HL-60 (cell line): ENCODE results near the gene OPRD1.

ENCODE experiments used
- POLR2AphosphoS5 ChIP-seq: IDR thresholded peaks from 2 replicates; pipeline ENCODE4 v1.6.1; 2012; ENCODE audit warnings: low read depth
- TF ChIP-seq, protein P1 (sequence below): IDR thresholded peaks from 2 replicates; pipeline ENCODE4 v1.6.1; 2012; ENCODE audit warnings: low read depth; ENCODE audit not compliant: insufficient replicate concordance
- TF ChIP-seq, protein P2 (sequence below): IDR thresholded peaks from one replicate; pipeline ENCODE4 v1.5.1; 2011; ENCODE audit warnings: low read length, control low read depth, inconsistent platforms; ENCODE audit not compliant: insufficient read depth

DNA sequence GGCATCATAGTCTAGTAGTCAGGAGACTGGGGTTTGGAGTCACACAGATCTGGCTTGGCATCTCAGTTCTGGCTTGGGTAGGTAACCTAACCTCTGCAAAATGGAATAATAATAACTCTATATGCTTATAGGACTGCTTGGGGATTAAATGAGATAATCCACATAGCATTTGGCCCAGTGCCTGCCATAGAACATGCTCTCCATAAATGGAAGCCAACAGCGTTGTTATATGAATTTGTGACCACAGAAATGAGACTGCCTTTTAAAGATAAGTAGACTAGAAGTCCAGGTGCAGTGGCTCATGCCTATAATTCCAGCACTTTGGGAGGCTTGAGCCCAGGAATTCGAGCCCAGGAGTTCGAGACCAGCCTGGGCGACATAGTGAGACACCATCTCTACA, 4.0 kb upstream of the OPRD1 start:
- no peak for TF ChIP-seq POLR2AphosphoS5
- TF ChIP-seq, protein P1, sequence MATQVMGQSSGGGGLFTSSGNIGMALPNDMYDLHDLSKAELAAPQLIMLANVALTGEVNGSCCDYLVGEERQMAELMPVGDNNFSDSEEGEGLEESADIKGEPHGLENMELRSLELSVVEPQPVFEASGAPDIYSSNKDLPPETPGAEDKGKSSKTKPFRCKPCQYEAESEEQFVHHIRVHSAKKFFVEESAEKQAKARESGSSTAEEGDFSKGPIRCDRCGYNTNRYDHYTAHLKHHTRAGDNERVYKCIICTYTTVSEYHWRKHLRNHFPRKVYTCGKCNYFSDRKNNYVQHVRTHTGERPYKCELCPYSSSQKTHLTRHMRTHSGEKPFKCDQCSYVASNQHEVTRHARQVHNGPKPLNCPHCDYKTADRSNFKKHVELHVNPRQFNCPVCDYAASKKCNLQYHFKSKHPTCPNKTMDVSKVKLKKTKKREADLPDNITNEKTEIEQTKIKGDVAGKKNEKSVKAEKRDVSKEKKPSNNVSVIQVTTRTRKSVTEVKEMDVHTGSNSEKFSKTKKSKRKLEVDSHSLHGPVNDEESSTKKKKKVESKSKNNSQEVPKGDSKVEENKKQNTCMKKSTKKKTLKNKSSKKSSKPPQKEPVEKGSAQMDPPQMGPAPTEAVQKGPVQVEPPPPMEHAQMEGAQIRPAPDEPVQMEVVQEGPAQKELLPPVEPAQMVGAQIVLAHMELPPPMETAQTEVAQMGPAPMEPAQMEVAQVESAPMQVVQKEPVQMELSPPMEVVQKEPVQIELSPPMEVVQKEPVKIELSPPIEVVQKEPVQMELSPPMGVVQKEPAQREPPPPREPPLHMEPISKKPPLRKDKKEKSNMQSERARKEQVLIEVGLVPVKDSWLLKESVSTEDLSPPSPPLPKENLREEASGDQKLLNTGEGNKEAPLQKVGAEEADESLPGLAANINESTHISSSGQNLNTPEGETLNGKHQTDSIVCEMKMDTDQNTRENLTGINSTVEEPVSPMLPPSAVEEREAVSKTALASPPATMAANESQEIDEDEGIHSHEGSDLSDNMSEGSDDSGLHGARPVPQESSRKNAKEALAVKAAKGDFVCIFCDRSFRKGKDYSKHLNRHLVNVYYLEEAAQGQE: no peak
- TF ChIP-seq, protein P2, sequence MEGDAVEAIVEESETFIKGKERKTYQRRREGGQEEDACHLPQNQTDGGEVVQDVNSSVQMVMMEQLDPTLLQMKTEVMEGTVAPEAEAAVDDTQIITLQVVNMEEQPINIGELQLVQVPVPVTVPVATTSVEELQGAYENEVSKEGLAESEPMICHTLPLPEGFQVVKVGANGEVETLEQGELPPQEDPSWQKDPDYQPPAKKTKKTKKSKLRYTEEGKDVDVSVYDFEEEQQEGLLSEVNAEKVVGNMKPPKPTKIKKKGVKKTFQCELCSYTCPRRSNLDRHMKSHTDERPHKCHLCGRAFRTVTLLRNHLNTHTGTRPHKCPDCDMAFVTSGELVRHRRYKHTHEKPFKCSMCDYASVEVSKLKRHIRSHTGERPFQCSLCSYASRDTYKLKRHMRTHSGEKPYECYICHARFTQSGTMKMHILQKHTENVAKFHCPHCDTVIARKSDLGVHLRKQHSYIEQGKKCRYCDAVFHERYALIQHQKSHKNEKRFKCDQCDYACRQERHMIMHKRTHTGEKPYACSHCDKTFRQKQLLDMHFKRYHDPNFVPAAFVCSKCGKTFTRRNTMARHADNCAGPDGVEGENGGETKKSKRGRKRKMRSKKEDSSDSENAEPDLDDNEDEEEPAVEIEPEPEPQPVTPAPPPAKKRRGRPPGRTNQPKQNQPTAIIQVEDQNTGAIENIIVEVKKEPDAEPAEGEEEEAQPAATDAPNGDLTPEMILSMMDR: no peak
